Esophagus muscularis mucosa (tissue), 3 donors: ENCODE data around the gene BANK1.

Source experiments
- CTCF ChIP-seq, 3 experiments: fragments of 200-600 bp in 2 of 3; fragments of 450-650 bp in 1 of 3; sonication (generic) in 2 of 3; IDR thresholded peaks; one replicate each; pipeline ENCODE4 v1.5.1; 2017 to 2019; ENCODE audit warnings: antibody characterized with exemption in 3 of 3, mild to moderate bottlenecking in 2 of 3, moderate library complexity in 1 of 3
- POLR2AphosphoS5 ChIP-seq, 2 donors: sonication (generic); formaldehyde crosslinking; IDR thresholded peaks; one replicate each; pipeline ENCODE4 v1.6.1; 2017; ENCODE audit warnings: antibody characterized with exemption in 2 of 2

DNA sequence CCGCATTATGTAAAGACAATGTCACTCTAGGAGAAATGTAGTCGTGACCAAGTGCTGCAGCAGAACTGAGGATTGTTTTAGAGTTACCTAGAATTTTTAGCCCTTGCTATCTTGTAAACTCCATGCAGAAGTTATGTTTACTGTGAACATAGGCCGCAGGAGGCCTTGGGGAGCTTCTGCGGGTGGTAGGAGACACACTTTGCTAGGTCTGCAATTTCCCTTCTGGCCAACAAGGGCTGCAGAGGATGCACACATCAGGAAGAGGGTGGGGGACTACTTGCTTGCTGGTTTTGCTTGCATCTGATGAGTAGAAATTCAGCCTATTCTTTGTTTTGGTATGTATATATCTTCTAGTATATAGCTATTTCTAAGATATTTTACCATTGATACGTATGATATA, 23.1 kb downstream of the BANK1 start:
- TF ChIP-seq CTCF (IDR thresholded peaks at IDR 0.05) (no peak), POLR2AphosphoS5 (IDR thresholded peaks at IDR 0.05) (no peak)
